HEK293 (cell line): ENCODE data around the gene NABP1.
A peak's percentile ranks its signal among the peaks of the same experiment; 100 is the strongest.

Experiments
- IKZF3 ChIP-seq: fragments of 450-650 bp; IDR thresholded peaks from 2 replicates; pipeline ENCODE4 v1.5.0; 2018; ENCODE audit warnings: missing biosample characterization, mild to moderate bottlenecking, missing genetic modification characterization, moderate library complexity
- MYNN ChIP-seq: fragments of 450-650 bp; formaldehyde crosslinking; IDR thresholded peaks from 2 replicates; pipeline ENCODE4 v1.5.1; 2016; ENCODE audit warnings: missing biosample characterization, missing genetic modification characterization, borderline replicate concordance
- WT1 ChIP-seq: fragments of 450-650 bp; formaldehyde crosslinking; IDR thresholded peaks from 2 replicates; pipeline ENCODE4 v1.5.1; 2016; ENCODE audit warnings: missing biosample characterization, missing genetic modification characterization
- ZFHX2 ChIP-seq: fragments of 450-650 bp; formaldehyde crosslinking; conservative IDR thresholded peaks from 2 replicates; pipeline ENCODE4 v1.5.1; 2016; ENCODE audit warnings: missing biosample characterization, missing genetic modification characterization
- ZNF16 ChIP-seq: fragments of 450-650 bp; formaldehyde crosslinking; IDR thresholded peaks from 2 replicates; pipeline ENCODE4 v1.5.1; 2016; ENCODE audit warnings: low read depth, missing biosample characterization, missing genetic modification characterization
- ZNF2 ChIP-seq: fragments of 450-650 bp; formaldehyde crosslinking; IDR thresholded peaks from 2 replicates; pipeline ENCODE4 v1.5.1; 2016; ENCODE audit warnings: missing biosample characterization, missing genetic modification characterization
- ZNF274 ChIP-seq, 2 experiments: fragments of 200-500 bp in 1 of 2; fragments of 450-650 bp in 1 of 2; sonication (Bioruptor generic) in 1 of 2; formaldehyde crosslinking in 1 of 2; IDR thresholded peaks; 2 replicates each; pipeline versions ENCODE4 v1.5.1 to v1.6.1; 2014 to 2016; ENCODE audit warnings: borderline replicate concordance in 1 of 2, inconsistent platforms in 1 of 2, low read length in 1 of 2, missing biosample characterization in 1 of 2, missing genetic modification characterization in 1 of 2
- ZNF391 ChIP-seq: fragments of 450-650 bp; formaldehyde crosslinking; IDR thresholded peaks from 2 replicates; pipeline ENCODE4 v1.5.1; 2016; ENCODE audit warnings: low read depth, missing biosample characterization, missing genetic modification characterization, borderline replicate concordance
- ZNF423 ChIP-seq: fragments of 450-650 bp; formaldehyde crosslinking; IDR thresholded peaks from 2 replicates; pipeline ENCODE4 v1.5.1; 2016; ENCODE audit warnings: missing biosample characterization, missing genetic modification characterization
- ZNF433 ChIP-seq: fragments of 450-650 bp; formaldehyde crosslinking; IDR thresholded peaks from 2 replicates; pipeline ENCODE4 v1.5.1; 2016; ENCODE audit warnings: missing biosample characterization, missing genetic modification characterization, low read depth
- ZNF529 ChIP-seq: fragments of 450-650 bp; formaldehyde crosslinking; IDR thresholded peaks from 2 replicates; pipeline ENCODE4 v1.5.1; 2017; ENCODE audit warnings: missing genetic modification characterization, missing biosample characterization; ENCODE audit not compliant: insufficient replicate concordance
- ZNF560 ChIP-seq: fragments of 450-650 bp; formaldehyde crosslinking; IDR thresholded peaks from 2 replicates; pipeline ENCODE4 v1.5.1; 2017; ENCODE audit warnings: missing biosample characterization, missing genetic modification characterization, borderline replicate concordance
- ZNF600 ChIP-seq: fragments of 450-650 bp; formaldehyde crosslinking; IDR thresholded peaks from 2 replicates; pipeline ENCODE4 v1.5.1; 2016; ENCODE audit warnings: missing biosample characterization, missing genetic modification characterization
- ZNF621 ChIP-seq: fragments of 450-650 bp; formaldehyde crosslinking; IDR thresholded peaks from 2 replicates; pipeline ENCODE4 v1.5.1; 2017; ENCODE audit warnings: missing biosample characterization, missing genetic modification characterization
- ZNF747 ChIP-seq: fragments of 450-650 bp; formaldehyde crosslinking; IDR thresholded peaks from 2 replicates; pipeline ENCODE4 v1.5.1; 2016; ENCODE audit warnings: missing biosample characterization, missing genetic modification characterization
- ZXDB ChIP-seq: fragments of 450-650 bp; formaldehyde crosslinking; IDR thresholded peaks from 2 replicates; pipeline ENCODE4 v1.5.1; 2016; ENCODE audit warnings: missing biosample characterization, missing genetic modification characterization
- TF ChIP-seq, protein P1 (sequence below): fragments of 450-650 bp; formaldehyde crosslinking; IDR thresholded peaks from 2 replicates; pipeline ENCODE4; 2016; ENCODE audit warnings: missing biosample characterization, missing genetic modification characterization
- TF ChIP-seq, protein P2 (sequence below): fragments of 450-650 bp; formaldehyde crosslinking; IDR thresholded peaks from 2 replicates; pipeline ENCODE4 v1.5.1; 2017; ENCODE audit warnings: missing biosample characterization, missing genetic modification characterization
- TF ChIP-seq, protein P3 (sequence below): fragments of 450-650 bp; formaldehyde crosslinking; IDR thresholded peaks from 2 replicates; pipeline ENCODE4 v1.5.1; 2016; ENCODE audit warnings: missing biosample characterization, missing genetic modification characterization, borderline replicate concordance
- TF ChIP-seq, protein P4 (sequence below): fragments of 450-650 bp; formaldehyde crosslinking; IDR thresholded peaks from 2 replicates; pipeline ENCODE4 v1.5.1; 2016; ENCODE audit warnings: missing biosample characterization, missing genetic modification characterization
- TF ChIP-seq, protein P5 (sequence below): fragments of 450-650 bp; formaldehyde crosslinking; IDR thresholded peaks from 2 replicates; pipeline ENCODE4 v1.5.1; 2016; ENCODE audit warnings: missing biosample characterization, missing genetic modification characterization
- TF ChIP-seq, protein P6 (sequence below): fragments of 450-650 bp; formaldehyde crosslinking; IDR thresholded peaks from 2 replicates; pipeline ENCODE4 v1.5.1; 2016; ENCODE audit warnings: missing biosample characterization, missing genetic modification characterization, borderline replicate concordance

Gene NABP1

DNA sequence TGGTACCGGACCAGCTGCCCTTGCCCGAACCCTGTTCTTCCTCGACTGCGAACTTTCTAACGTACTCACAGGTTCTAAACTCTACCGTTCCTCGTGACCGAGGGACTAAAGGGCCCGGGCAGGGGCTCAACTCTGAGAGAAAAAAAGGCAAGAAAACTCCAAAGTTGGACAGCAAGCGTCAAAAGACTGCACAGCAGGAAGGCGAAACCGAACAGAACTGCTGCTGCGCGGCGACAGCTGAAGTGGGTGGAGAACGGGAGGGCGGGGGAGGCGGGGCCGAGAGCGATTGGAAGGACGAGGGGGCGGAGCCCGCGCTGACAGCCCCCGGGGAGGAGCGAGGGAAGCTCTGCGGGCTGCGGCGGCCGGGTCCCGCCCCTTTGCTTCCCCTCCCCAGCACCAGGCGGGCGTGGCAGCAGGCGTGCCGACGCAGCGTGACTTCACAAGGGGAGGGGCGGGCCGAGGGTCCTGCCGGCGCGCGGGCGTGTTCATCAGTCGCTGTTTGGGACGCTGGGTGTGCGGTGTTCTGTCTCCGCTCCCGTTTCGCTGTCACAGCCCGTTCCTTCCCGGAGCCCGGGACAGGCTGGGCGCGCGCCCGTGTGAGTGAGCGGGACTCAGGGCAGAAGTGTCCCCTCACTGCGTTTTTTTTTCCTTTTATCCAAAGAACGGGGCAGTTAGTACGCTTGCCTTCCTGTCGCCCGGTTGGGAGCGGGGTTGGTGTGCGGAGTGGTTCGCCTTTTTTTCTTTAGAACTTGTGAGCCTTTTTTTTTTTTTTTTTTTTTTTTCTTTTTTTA lies at the start of gene NABP1 (continued):
- peak; percentile 43; the same call in 1 of the 2 replicates for TF ChIP-seq ZXDB (tag by site-specific recombination)
- TF ChIP-seq ZNF2 (tag by site-specific recombination): peak; percentile 63
- no peak for TF ChIP-seq ZNF560 (tag by site-specific recombination)
- no peak for TF ChIP-seq ZNF16 (tag by site-specific recombination)
- TF ChIP-seq ZNF529: no peak
- peak; percentile 36; the same call in 1 of the 2 replicates for TF ChIP-seq WT1 (tag by site-specific recombination)
- TF ChIP-seq, protein P1, sequence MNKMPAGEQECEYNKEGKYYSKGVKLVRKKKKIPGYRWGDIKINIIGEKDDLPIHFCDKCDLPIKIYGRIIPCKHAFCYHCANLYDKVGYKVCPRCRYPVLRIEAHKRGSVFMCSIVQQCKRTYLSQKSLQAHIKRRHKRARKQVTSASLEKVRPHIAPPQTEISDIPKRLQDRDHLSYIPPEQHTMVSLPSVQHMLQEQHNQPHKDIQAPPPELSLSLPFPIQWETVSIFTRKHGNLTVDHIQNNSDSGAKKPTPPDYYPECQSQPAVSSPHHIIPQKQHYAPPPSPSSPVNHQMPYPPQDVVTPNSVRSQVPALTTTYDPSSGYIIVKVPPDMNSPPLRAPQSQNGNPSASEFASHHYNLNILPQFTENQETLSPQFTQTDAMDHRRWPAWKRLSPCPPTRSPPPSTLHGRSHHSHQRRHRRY (tag by site-specific recombination): no peak
- TF ChIP-seq, protein P2, sequence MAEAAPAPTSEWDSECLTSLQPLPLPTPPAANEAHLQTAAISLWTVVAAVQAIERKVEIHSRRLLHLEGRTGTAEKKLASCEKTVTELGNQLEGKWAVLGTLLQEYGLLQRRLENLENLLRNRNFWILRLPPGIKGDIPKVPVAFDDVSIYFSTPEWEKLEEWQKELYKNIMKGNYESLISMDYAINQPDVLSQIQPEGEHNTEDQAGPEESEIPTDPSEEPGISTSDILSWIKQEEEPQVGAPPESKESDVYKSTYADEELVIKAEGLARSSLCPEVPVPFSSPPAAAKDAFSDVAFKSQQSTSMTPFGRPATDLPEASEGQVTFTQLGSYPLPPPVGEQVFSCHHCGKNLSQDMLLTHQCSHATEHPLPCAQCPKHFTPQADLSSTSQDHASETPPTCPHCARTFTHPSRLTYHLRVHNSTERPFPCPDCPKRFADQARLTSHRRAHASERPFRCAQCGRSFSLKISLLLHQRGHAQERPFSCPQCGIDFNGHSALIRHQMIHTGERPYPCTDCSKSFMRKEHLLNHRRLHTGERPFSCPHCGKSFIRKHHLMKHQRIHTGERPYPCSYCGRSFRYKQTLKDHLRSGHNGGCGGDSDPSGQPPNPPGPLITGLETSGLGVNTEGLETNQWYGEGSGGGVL: no peak
- peak; percentile 51 for TF ChIP-seq ZFHX2 (tag by site-specific recombination)
- no peak for TF ChIP-seq IKZF3
- TF ChIP-seq, protein P3, sequence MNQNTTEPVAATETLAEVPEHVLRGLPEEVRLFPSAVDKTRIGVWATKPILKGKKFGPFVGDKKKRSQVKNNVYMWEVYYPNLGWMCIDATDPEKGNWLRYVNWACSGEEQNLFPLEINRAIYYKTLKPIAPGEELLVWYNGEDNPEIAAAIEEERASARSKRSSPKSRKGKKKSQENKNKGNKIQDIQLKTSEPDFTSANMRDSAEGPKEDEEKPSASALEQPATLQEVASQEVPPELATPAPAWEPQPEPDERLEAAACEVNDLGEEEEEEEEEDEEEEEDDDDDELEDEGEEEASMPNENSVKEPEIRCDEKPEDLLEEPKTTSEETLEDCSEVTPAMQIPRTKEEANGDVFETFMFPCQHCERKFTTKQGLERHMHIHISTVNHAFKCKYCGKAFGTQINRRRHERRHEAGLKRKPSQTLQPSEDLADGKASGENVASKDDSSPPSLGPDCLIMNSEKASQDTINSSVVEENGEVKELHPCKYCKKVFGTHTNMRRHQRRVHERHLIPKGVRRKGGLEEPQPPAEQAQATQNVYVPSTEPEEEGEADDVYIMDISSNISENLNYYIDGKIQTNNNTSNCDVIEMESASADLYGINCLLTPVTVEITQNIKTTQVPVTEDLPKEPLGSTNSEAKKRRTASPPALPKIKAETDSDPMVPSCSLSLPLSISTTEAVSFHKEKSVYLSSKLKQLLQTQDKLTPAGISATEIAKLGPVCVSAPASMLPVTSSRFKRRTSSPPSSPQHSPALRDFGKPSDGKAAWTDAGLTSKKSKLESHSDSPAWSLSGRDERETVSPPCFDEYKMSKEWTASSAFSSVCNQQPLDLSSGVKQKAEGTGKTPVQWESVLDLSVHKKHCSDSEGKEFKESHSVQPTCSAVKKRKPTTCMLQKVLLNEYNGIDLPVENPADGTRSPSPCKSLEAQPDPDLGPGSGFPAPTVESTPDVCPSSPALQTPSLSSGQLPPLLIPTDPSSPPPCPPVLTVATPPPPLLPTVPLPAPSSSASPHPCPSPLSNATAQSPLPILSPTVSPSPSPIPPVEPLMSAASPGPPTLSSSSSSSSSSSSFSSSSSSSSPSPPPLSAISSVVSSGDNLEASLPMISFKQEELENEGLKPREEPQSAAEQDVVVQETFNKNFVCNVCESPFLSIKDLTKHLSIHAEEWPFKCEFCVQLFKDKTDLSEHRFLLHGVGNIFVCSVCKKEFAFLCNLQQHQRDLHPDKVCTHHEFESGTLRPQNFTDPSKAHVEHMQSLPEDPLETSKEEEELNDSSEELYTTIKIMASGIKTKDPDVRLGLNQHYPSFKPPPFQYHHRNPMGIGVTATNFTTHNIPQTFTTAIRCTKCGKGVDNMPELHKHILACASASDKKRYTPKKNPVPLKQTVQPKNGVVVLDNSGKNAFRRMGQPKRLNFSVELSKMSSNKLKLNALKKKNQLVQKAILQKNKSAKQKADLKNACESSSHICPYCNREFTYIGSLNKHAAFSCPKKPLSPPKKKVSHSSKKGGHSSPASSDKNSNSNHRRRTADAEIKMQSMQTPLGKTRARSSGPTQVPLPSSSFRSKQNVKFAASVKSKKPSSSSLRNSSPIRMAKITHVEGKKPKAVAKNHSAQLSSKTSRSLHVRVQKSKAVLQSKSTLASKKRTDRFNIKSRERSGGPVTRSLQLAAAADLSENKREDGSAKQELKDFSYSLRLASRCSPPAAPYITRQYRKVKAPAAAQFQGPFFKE: no peak
- TF ChIP-seq, protein P4, sequence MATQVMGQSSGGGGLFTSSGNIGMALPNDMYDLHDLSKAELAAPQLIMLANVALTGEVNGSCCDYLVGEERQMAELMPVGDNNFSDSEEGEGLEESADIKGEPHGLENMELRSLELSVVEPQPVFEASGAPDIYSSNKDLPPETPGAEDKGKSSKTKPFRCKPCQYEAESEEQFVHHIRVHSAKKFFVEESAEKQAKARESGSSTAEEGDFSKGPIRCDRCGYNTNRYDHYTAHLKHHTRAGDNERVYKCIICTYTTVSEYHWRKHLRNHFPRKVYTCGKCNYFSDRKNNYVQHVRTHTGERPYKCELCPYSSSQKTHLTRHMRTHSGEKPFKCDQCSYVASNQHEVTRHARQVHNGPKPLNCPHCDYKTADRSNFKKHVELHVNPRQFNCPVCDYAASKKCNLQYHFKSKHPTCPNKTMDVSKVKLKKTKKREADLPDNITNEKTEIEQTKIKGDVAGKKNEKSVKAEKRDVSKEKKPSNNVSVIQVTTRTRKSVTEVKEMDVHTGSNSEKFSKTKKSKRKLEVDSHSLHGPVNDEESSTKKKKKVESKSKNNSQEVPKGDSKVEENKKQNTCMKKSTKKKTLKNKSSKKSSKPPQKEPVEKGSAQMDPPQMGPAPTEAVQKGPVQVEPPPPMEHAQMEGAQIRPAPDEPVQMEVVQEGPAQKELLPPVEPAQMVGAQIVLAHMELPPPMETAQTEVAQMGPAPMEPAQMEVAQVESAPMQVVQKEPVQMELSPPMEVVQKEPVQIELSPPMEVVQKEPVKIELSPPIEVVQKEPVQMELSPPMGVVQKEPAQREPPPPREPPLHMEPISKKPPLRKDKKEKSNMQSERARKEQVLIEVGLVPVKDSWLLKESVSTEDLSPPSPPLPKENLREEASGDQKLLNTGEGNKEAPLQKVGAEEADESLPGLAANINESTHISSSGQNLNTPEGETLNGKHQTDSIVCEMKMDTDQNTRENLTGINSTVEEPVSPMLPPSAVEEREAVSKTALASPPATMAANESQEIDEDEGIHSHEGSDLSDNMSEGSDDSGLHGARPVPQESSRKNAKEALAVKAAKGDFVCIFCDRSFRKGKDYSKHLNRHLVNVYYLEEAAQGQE (tag by site-specific recombination): 0 out of 2 replicates have a peak, but pooled peaks have one; percentile 51
- no peak for TF ChIP-seq ZNF747
- TF ChIP-seq ZNF433: no peak
- TF ChIP-seq ZNF621: no peak
- peak; percentile 95 for TF ChIP-seq ZNF600 (tag by site-specific recombination)
- TF ChIP-seq MYNN (tag by site-specific recombination): no peak
- peak; percentile 32; the same call in 1 of the 2 replicates for TF ChIP-seq ZNF391 (tag by site-specific recombination)
- TF ChIP-seq ZNF274 (IDR thresholded peaks at IDR 0.05; ENCODE audit: low read length): no peak
- no peak for TF ChIP-seq ZNF274 (tag by site-specific recombination; IDR thresholded peaks at IDR 0.05; ENCODE audit: borderline replicate concordance)
- TF ChIP-seq, protein P5, sequence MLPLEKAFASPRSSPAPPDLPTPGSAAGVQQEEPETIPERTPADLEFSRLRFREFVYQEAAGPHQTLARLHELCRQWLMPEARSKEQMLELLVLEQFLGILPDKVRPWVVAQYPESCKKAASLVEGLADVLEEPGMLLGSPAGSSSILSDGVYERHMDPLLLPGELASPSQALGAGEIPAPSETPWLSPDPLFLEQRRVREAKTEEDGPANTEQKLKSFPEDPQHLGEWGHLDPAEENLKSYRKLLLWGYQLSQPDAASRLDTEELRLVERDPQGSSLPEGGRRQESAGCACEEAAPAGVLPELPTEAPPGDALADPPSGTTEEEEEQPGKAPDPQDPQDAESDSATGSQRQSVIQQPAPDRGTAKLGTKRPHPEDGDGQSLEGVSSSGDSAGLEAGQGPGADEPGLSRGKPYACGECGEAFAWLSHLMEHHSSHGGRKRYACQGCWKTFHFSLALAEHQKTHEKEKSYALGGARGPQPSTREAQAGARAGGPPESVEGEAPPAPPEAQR (tag by site-specific recombination): no peak
- TF ChIP-seq, protein P6, sequence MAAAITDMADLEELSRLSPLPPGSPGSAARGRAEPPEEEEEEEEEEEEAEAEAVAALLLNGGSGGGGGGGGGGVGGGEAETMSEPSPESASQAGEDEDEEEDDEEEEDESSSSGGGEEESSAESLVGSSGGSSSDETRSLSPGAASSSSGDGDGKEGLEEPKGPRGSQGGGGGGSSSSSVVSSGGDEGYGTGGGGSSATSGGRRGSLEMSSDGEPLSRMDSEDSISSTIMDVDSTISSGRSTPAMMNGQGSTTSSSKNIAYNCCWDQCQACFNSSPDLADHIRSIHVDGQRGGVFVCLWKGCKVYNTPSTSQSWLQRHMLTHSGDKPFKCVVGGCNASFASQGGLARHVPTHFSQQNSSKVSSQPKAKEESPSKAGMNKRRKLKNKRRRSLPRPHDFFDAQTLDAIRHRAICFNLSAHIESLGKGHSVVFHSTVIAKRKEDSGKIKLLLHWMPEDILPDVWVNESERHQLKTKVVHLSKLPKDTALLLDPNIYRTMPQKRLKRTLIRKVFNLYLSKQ: no peak
- no peak for TF ChIP-seq ZNF423 (tag by site-specific recombination)
- TF ChIP-seq, all 188 proteins: peak for 40
